Heart left ventricle (tissue), 16 donors: ENCODE results near the gene NDUFA1. TPM values are rescaled to one million over a fixed set of nuclear protein-coding genes. Genes with fewer than 3 reads are reported as not detected.
A peak's percentile ranks its signal among the peaks of the same experiment; 100 is the strongest.
"Not testable (repeated sequence)": the region's sequence is repeated elsewhere in the genome, so short reads cannot be mapped to it uniquely, and the experiment has no call there.

Source experiments
- ATAC-seq, 4 donors: fragments of 200-7000 bp; cut with Tn5 transposase; one replicate each; pipeline ENCODE4 v1.9.1; 2020 to 2022; ENCODE audit warnings: moderate library complexity in 4 of 4, mild to moderate bottlenecking in 3 of 4, moderate number of reproducible peaks in 1 of 4
- DNase-seq, 5 donors: peaks; one replicate each; pipeline ENCODE4 v3.0.0-alpha.2; 2020
- H3K27ac ChIP-seq, 12 donors: fragments of 200-600 bp; sonication (generic) in 4 of 12; one replicate each; pipeline versions ENCODE4 v1.5.0 to v1.8.0; 2016 to 2022; ENCODE audit warnings: mild to moderate bottlenecking in 2 of 12
- H3K27me3 ChIP-seq, 9 donors: fragments of 200-600 bp; sonication (generic) in 2 of 9; one replicate each; pipeline versions ENCODE4 v1.5.1 to v1.8.0; 2016 to 2022; ENCODE audit warnings: mild to moderate bottlenecking in 3 of 9
- H3K36me3 ChIP-seq, 9 donors: fragments of 200-600 bp; sonication (generic) in 2 of 9; one replicate each; pipeline versions ENCODE4 v1.5.0 to v1.8.0; 2018 to 2022; ENCODE audit warnings: mild to moderate bottlenecking in 2 of 9
- H3K4me1 ChIP-seq, 12 donors: fragments of 200-600 bp; sonication (generic) in 4 of 12; one replicate each; pipeline versions ENCODE4 v1.5.0 to v1.8.0; 2016 to 2022; ENCODE audit warnings: mild to moderate bottlenecking in 3 of 12
- H3K4me3 ChIP-seq, 12 donors: fragments of 200-600 bp; sonication (generic) in 4 of 12; one replicate each; pipeline versions ENCODE4 v1.5.0 to v1.8.0; 2017 to 2022; ENCODE audit warnings: mild to moderate bottlenecking in 9 of 12, moderate library complexity in 4 of 12
- H3K9me3 ChIP-seq, 12 donors: fragments of 200-600 bp; sonication (generic) in 4 of 12; one replicate each; pipeline versions ENCODE4 v1.5.0 to v1.8.0; 2016 to 2022; ENCODE audit warnings: mild to moderate bottlenecking in 1 of 12
- CTCF ChIP-seq, 12 donors: fragments of 200-600 bp; sonication (generic) in 4 of 12; IDR thresholded peaks; one replicate each; pipeline versions ENCODE4 v1.5.0 to v1.8.0; 2018 to 2022; ENCODE audit warnings: antibody characterized with exemption in 12 of 12, mild to moderate bottlenecking in 5 of 12
- POLR2A ChIP-seq, 2 donors: fragments of 450-650 bp; IDR thresholded peaks; one replicate each; pipeline ENCODE4 v1.6.1; 2017; ENCODE audit warnings: antibody characterized with exemption in 2 of 2, mild to moderate bottlenecking in 2 of 2, moderate library complexity in 2 of 2
- WGBS, 4 donors: extraction: QIAGEN DNeasy Blood & Tissue Kit in 2 of 4; methylation state at CpG; one replicate each; pipeline versions ENCODE4 v1.1.5 to v1.1.7; 2013 to 2018; 5-methylcytosine and 5-hydroxymethylcytosine counted together
- intact Hi-C, 10 donors: fragments of 100-400 bp; cut with DNase I; formaldehyde crosslinking; loops; one replicate each; pipeline versions ENCODE4 v1.11.1 to v1.14.2; 2022
- polyA plus RNA-seq, 2 donors: library from polyadenylated mRNA; stranded (reverse); fragments of 200-250 nt; gene quantifications; one replicate each; pipeline ENCODE4 v1.2.3, GENCODE V29; 2013
- total RNA-seq, 9 donors: library from RNA; depleted of rRNA in 2 of 9; stranded (reverse); fragments of >200 nt in 2 of 9; fragmentation: NEBNext Ultra II Directional in 3 of 9; extraction: Animal tissue kit (Norgen Biotek cat#: 25700) in 3 of 9; gene quantifications; one replicate each; pipeline versions ENCODE4 v1.1.0 to v1.2.4, GENCODE V29; 2016 to 2023
- donor health status: ischemic (EF 13 %, LVEDD 7.1; RV severe dilation, severe dysfunction).
- donor health status: healthy with polysubstance abuse.
- donor health status: DM: no; HTN: yes; CAD: no.
- donor health status: DM: no; HTN: no; CAD: no.
- donor health status: ischemic (EF 25% LVEDD 6.9; RV normal size, moderate dysfunction).
- donor health status: ischemic (EF 25% LVEDD 5.7; RV mildly dilated, moderate dysfunction).
- donor health status: healthy.
- donor health status: DM: yes; HTN: yes; CAD: no.
- donor health status: ischemic (EF 35%, LVEDD 5.7; RV mildly dilated, moderate dysfunction).
- donor health status: nonischemic (EF 11% LVEDD 7.7; RV severe dilation, severe dysfunction).
- donor health status: DM: yes; HTN: yes; CAD: no.
- donor health status: PGD.
- donor health status: ischemic (EF 29% LVEDD 5.4; RV normal size, mild dysfunction).
- donor health status: nonischemic (EF 23%, LVEDD 6.1; RV moderate dilation, normal function).

The NDUFA1 gene
- total and polyA plus RNA-seq, 11 donors = 288 to 1,598 (median 433) TPM

GRCh38 chrX:119880552-119881437, 9.2 kb downstream of the NDUFA1 start:
- peak in 1 of 5 donors; percentile 7 for DNase-seq
- no peak overlapping the region for H3K4me3 ChIP-seq
- TF ChIP-seq POLR2A (IDR thresholded peaks at IDR 0.05) (no peak), CTCF (IDR thresholded peaks at IDR 0.05) (peak; percentile 28 to 62 (median 42))
- H3K4me1 ChIP-seq = no peaks in the 10 kb centered on the region
- H3K36me3 ChIP-seq = peaks cover 0 to 41% (median 18%) of the 10 kb centered on the region in 9 donors
- intact Hi-C loops = no loop called here
- H3K9me3 ChIP-seq = no peaks in the 10 kb centered on the region
- no peaks in the 10 kb centered on the region for H3K27me3 ChIP-seq
- 60 to 69% (median 61%) methylated on average over 11 of the region's 11 CpGs for WGBS, 4 donors
- peak in 3 of 4 donors; percentile 73 to 86 (median 79) for ATAC-seq
- H3K27ac ChIP-seq = no peak overlapping the region

- no peak for TF ChIP-seq POLR2A (IDR thresholded peaks at IDR 0.05)
These were observed 14.2 kb downstream of the NDUFA1 start for GRCh38 chrX:119885554-119886428.

GRCh38 chrX:119887721-119888425, 16.2 kb downstream of the NDUFA1 start:
- Histone ChIP-seq H3K27ac (no peak overlapping the region), H3K4me1 (peaks cover 0 to 5% (median 0%) of the 10 kb centered on the region in 12 donors), H3K9me3 (no peaks in the 10 kb centered on the region)

More at GRCh38 chrX:119885554-119886428, 14.2 kb downstream of the NDUFA1 start:
- Histone ChIP-seq H3K36me3 (no peaks in the 10 kb centered on the region), H3K9me3 (no peaks in the 10 kb centered on the region), H3K27me3 (no peaks in the 10 kb centered on the region), H3K4me3 (no peak overlapping the region), H3K4me1 (peaks cover 0 to 5% (median 0%) of the 10 kb centered on the region in 12 donors), H3K27ac (no peak overlapping the region)
- no peak for DNase-seq
- no peak for ATAC-seq
- WGBS, 4 donors = 73 to 86% (median 82%) methylated on average over 11 of the region's 11 CpGs
- intact Hi-C loops = no loop called here

GRCh38 chrX:119890626-119891025, 19.0 kb downstream of the NDUFA1 start:
- DNase-seq, H3K4me1 ChIP-seq, intact Hi-C loops, H3K27me3 ChIP-seq, H3K4me3 ChIP-seq, ATAC-seq, H3K9me3 ChIP-seq, H3K36me3 ChIP-seq, H3K27ac ChIP-seq: not testable (repeated sequence)
- WGBS, 4 donors = 74 to 82% (median 80%) methylated on average over 23 to 32 of the region's 36 CpGs

More at GRCh38 chrX:119887721-119888425, 16.2 kb downstream of the NDUFA1 start:
- no peaks in the 10 kb centered on the region for H3K36me3 ChIP-seq
- TF ChIP-seq CTCF (IDR thresholded peaks at IDR 0.05) (peak; percentile 26 to 60 (median 41)), POLR2A (IDR thresholded peaks at IDR 0.05) (no peak)
- ATAC-seq (peak in 3 of 4 donors; percentile 79 to 93 (median 86)), DNase-seq (peak; percentile 33 to 83 (median 60))
- no peaks in the 10 kb centered on the region for H3K27me3 ChIP-seq
- peak overlapping the region in 9 of 12 donors; percentile 24 to 48 (median 36) for H3K4me3 ChIP-seq
- intact Hi-C loops = no loop called here
- WGBS, 4 donors = 5 to 62% (median 23%) methylated on average over 26 to 40 of the region's 40 CpGs

GRCh38 chrX:119891961-119892692, 20.5 kb downstream of the NDUFA1 start:
- H3K4me1 ChIP-seq, H3K27me3 ChIP-seq, DNase-seq, H3K36me3 ChIP-seq, ATAC-seq, H3K9me3 ChIP-seq, intact Hi-C loops, H3K27ac ChIP-seq, H3K4me3 ChIP-seq: not testable (repeated sequence)
- WGBS, 4 donors = 77 to 80% (median 79%) methylated on average over 16 of the region's 16 CpGs
